Trophoblast cell (in vitro differentiated cells and primary cell): ENCODE measurements around the gene TTC23L.

Experiments used
- DNase-seq, 2 donors: peaks; one replicate each; pipeline ENCODE4 v3.0.0-alpha.2; 2016
- H2AFZ ChIP-seq: 2 replicates; pipeline ENCODE4 v1.6.1; 2013; ENCODE audit warnings: low read length, moderate library complexity, mild to moderate bottlenecking; ENCODE audit not compliant: insufficient read depth, poor library complexity
- H2AK5ac ChIP-seq: 2 replicates; pipeline ENCODE4 v1.6.1; 2013; ENCODE audit warnings: mild to moderate bottlenecking, low read length
- H2BK120ac ChIP-seq: 2 replicates; pipeline ENCODE4 v1.6.1; 2013; ENCODE audit warnings: low read length, mild to moderate bottlenecking, moderate library complexity; ENCODE audit not compliant: insufficient read depth, poor library complexity
- H2BK12ac ChIP-seq: 2 replicates; pipeline ENCODE4 v1.6.1; 2013; ENCODE audit warnings: mild to moderate bottlenecking, low read length, moderate library complexity
- H2BK5ac ChIP-seq: 2 replicates; pipeline ENCODE4 v1.6.1; 2013; ENCODE audit warnings: low read length, low read depth, moderate library complexity, mild to moderate bottlenecking; ENCODE audit not compliant: poor library complexity
- H3K14ac ChIP-seq: 2 replicates; pipeline ENCODE4 v1.6.1; 2013; ENCODE audit warnings: mild to moderate bottlenecking, low read length
- H3K18ac ChIP-seq: 2 replicates; pipeline ENCODE4 v1.6.1; 2013; ENCODE audit warnings: mild to moderate bottlenecking, low read length
- H3K23ac ChIP-seq: 2 replicates; pipeline ENCODE4 v1.6.1; 2013; ENCODE audit warnings: low read length
- H3K27ac ChIP-seq: 2 replicates; pipeline ENCODE4 v1.5.1; 2013; ENCODE audit warnings: low read depth, mild to moderate bottlenecking, inconsistent platforms, low read length, moderate library complexity
- H3K27me3 ChIP-seq: 2 replicates; pipeline ENCODE4 v1.6.1; 2013; ENCODE audit warnings: inconsistent platforms, mild to moderate bottlenecking, low read length, moderate library complexity; ENCODE audit not compliant: insufficient read depth
- H3K36me3 ChIP-seq, 2 experiments: 1 replicate in 1 of 2; 2 replicates in 1 of 2; pipeline ENCODE4 v1.6.1; 2013; ENCODE audit warnings: low read length in 2 of 2, mild to moderate bottlenecking in 2 of 2, moderate library complexity in 1 of 2; ENCODE audit not compliant: insufficient read depth in 2 of 2, control insufficient read depth in 1 of 2
- H3K4ac ChIP-seq: 2 replicates; pipeline ENCODE4 v1.6.1; 2013; ENCODE audit warnings: low read depth, mild to moderate bottlenecking, low read length, moderate library complexity
- H3K4me1 ChIP-seq, 2 experiments: 1 replicate in 1 of 2; 2 replicates in 1 of 2; pipeline ENCODE4 v1.6.1; 2013; ENCODE audit warnings: low read length in 2 of 2, mild to moderate bottlenecking in 2 of 2, moderate library complexity in 1 of 2; ENCODE audit not compliant: insufficient read depth in 2 of 2, control insufficient read depth in 1 of 2
- H3K4me2 ChIP-seq: 2 replicates; pipeline ENCODE4 v1.6.1; 2013; ENCODE audit warnings: inconsistent platforms, mild to moderate bottlenecking, low read length, moderate library complexity
- H3K4me3 ChIP-seq: 2 replicates; pipeline ENCODE4 v1.5.1; 2013; ENCODE audit warnings: mild to moderate bottlenecking, low read depth, low read length, inconsistent platforms
- H3K79me1 ChIP-seq: one replicate; pipeline ENCODE4 v1.6.1; 2013; ENCODE audit warnings: low read length
- H3K79me2 ChIP-seq: 2 replicates; pipeline ENCODE4 v1.6.1; 2013; ENCODE audit warnings: low read length, mild to moderate bottlenecking; ENCODE audit not compliant: control insufficient read depth, insufficient read depth, poor library complexity
- H3K9ac ChIP-seq: 2 replicates; pipeline ENCODE4 v1.6.1; 2013; ENCODE audit warnings: mild to moderate bottlenecking, low read length
- H3K9me3 ChIP-seq: 2 replicates; pipeline ENCODE4 v1.6.1; 2013; ENCODE audit warnings: low read depth, mild to moderate bottlenecking, control low read depth, inconsistent platforms, low read length; ENCODE audit not compliant: insufficient read depth
- H4K12ac ChIP-seq: 2 replicates; pipeline ENCODE4 v1.6.1; 2013; ENCODE audit warnings: low read depth, mild to moderate bottlenecking, low read length, moderate library complexity
- H4K8ac ChIP-seq: 2 replicates; pipeline ENCODE4 v1.6.1; 2013; ENCODE audit warnings: low read depth, mild to moderate bottlenecking, low read length, moderate library complexity
- H4K91ac ChIP-seq: one replicate; pipeline ENCODE4 v1.6.1; 2013; ENCODE audit warnings: low read depth, mild to moderate bottlenecking, low read length, moderate library complexity
- WGBS: extraction: QIAGEN DNeasy Blood & Tissue Kit; methylation state at CpG from one replicate; pipeline ENCODE4 v1.1.7; 2013; ENCODE audit warnings: missing lambda C conversion rate; ENCODE audit not compliant: insufficient read length, insufficient coverage; ENCODE audit errors: extremely low coverage; 5-methylcytosine and 5-hydroxymethylcytosine counted together

Gene TTC23L

GRCh38 chr5:34867660-34868059, 28.7 kb downstream of the TTC23L start:
- no peak overlapping the region for H3K18ac ChIP-seq
- H2BK12ac ChIP-seq, result no peak overlapping the region
- no peak overlapping the region for H4K91ac ChIP-seq
- no peaks in the 10 kb centered on the region for H3K79me2 ChIP-seq
- H3K4me1 ChIP-seq, result peaks cover 5% of the 10 kb centered on the region in 2 experiments
- no peak overlapping the region for H3K14ac ChIP-seq
- no peak overlapping the region for H2AK5ac ChIP-seq
- no peak overlapping the region for H3K4ac ChIP-seq
- peaks cover 5% of the 10 kb centered on the region for H3K79me1 ChIP-seq
- no peak overlapping the region for H3K4me3 ChIP-seq
- H3K9ac ChIP-seq, result no peak overlapping the region
- H3K27ac ChIP-seq, result no peak overlapping the region
- no peak overlapping the region for H2BK5ac ChIP-seq
- no peaks in the 10 kb centered on the region for H3K9me3 ChIP-seq
- no peak overlapping the region for H2AFZ ChIP-seq
- H3K4me2 ChIP-seq, result no peak overlapping the region
- H4K12ac ChIP-seq, result no peak overlapping the region
- H3K36me3 ChIP-seq, result no peaks in the 10 kb centered on the region
- DNase-seq, result no peak
- no peak overlapping the region for H2BK120ac ChIP-seq
- H3K27me3 ChIP-seq, result no peaks in the 10 kb centered on the region
- H4K8ac ChIP-seq, result no peak overlapping the region
- no peak overlapping the region for H3K23ac ChIP-seq
- no CpG with 5 or more reads among the region's 3 CpGs for WGBS

- H3K4ac ChIP-seq, result no peak overlapping the region
- H2BK12ac ChIP-seq, result no peak overlapping the region
- peaks cover 5% of the 10 kb centered on the region for H3K79me1 ChIP-seq
- no CpG with 5 or more reads among the region's 1 CpG for WGBS
- no peaks in the 10 kb centered on the region for H3K79me2 ChIP-seq
- H3K4me2 ChIP-seq, result no peak overlapping the region
- H3K36me3 ChIP-seq, result no peaks in the 10 kb centered on the region
- H2BK5ac ChIP-seq, result no peak overlapping the region
- H3K23ac ChIP-seq, result no peak overlapping the region
- H3K27ac ChIP-seq, result no peak overlapping the region
- no peak overlapping the region for H4K8ac ChIP-seq
- H2BK120ac ChIP-seq, result no peak overlapping the region
- no peaks in the 10 kb centered on the region for H3K9me3 ChIP-seq
- H3K4me1 ChIP-seq, result peaks cover 5% of the 10 kb centered on the region in 2 experiments
- H3K4me3 ChIP-seq, result no peak overlapping the region
- H2AFZ ChIP-seq, result no peak overlapping the region
- no peak for DNase-seq
- H3K9ac ChIP-seq, result no peak overlapping the region
- no peak overlapping the region for H3K14ac ChIP-seq
- no peaks in the 10 kb centered on the region for H3K27me3 ChIP-seq
- H4K12ac ChIP-seq, result no peak overlapping the region
- no peak overlapping the region for H2AK5ac ChIP-seq
- H4K91ac ChIP-seq, result no peak overlapping the region
- H3K18ac ChIP-seq, result no peak overlapping the region
Observed at GRCh38 chr5:34868791-34869190, 29.8 kb downstream of the TTC23L start.

- no peak overlapping the region for H3K14ac ChIP-seq
Observed at GRCh38 chr5:34869256-34869655, 30.3 kb downstream of the TTC23L start.

GRCh38 chr5:34870382-34870781, 31.4 kb downstream of the TTC23L start:
- no peak for DNase-seq
- no peak overlapping the region for H3K9ac ChIP-seq
- H3K27ac ChIP-seq, result no peak overlapping the region
- no peak overlapping the region for H3K23ac ChIP-seq
- no peaks in the 10 kb centered on the region for H3K27me3 ChIP-seq
- peaks cover 5% of the 10 kb centered on the region in 2 experiments for H3K4me1 ChIP-seq
- H4K91ac ChIP-seq, result no peak overlapping the region
- H3K4ac ChIP-seq, result no peak overlapping the region
- no peak overlapping the region for H3K4me3 ChIP-seq
- no peaks in the 10 kb centered on the region for H3K79me2 ChIP-seq
- no peak overlapping the region for H2BK12ac ChIP-seq
- no peak overlapping the region for H2AFZ ChIP-seq
- H2AK5ac ChIP-seq, result no peak overlapping the region
- no CpG with 5 or more reads among the region's 2 CpGs for WGBS
- no peak overlapping the region for H3K14ac ChIP-seq
- H3K79me1 ChIP-seq, result peaks cover 5% of the 10 kb centered on the region
- H4K8ac ChIP-seq, result no peak overlapping the region
- no peak overlapping the region for H3K4me2 ChIP-seq
- H3K9me3 ChIP-seq, result no peaks in the 10 kb centered on the region
- H3K18ac ChIP-seq, result no peak overlapping the region
- H4K12ac ChIP-seq, result no peak overlapping the region
- no peak overlapping the region for H2BK5ac ChIP-seq
- no peak overlapping the region for H2BK120ac ChIP-seq
- H3K36me3 ChIP-seq, result no peaks in the 10 kb centered on the region

More at GRCh38 chr5:34869256-34869655, 30.3 kb downstream of the TTC23L start:
- no peak for DNase-seq
- no peak overlapping the region for H4K8ac ChIP-seq
- no peak overlapping the region for H3K4me3 ChIP-seq
- no peak overlapping the region for H3K23ac ChIP-seq
- H3K4ac ChIP-seq, result no peak overlapping the region
- no CpG with 5 or more reads among the region's 1 CpG for WGBS
- H3K9ac ChIP-seq, result no peak overlapping the region
- peaks cover 5% of the 10 kb centered on the region in 2 experiments for H3K4me1 ChIP-seq
- no peak overlapping the region for H3K4me2 ChIP-seq
- H2BK5ac ChIP-seq, result no peak overlapping the region
- no peak overlapping the region for H3K27ac ChIP-seq
- no peak overlapping the region for H2AK5ac ChIP-seq
- no peak overlapping the region for H3K18ac ChIP-seq
- H4K12ac ChIP-seq, result no peak overlapping the region
- H3K36me3 ChIP-seq, result no peaks in the 10 kb centered on the region
- H3K79me1 ChIP-seq, result peaks cover 5% of the 10 kb centered on the region
- H2BK12ac ChIP-seq, result no peak overlapping the region
- H3K27me3 ChIP-seq, result no peaks in the 10 kb centered on the region
- no peak overlapping the region for H2AFZ ChIP-seq
- H3K79me2 ChIP-seq, result no peaks in the 10 kb centered on the region
- H3K9me3 ChIP-seq, result no peaks in the 10 kb centered on the region
- H4K91ac ChIP-seq, result no peak overlapping the region
- no peak overlapping the region for H2BK120ac ChIP-seq
